Measurements from ENCODE around the gene GGN. TPM values are rescaled to one million over a fixed set of nuclear protein-coding genes. Genes with fewer than 3 reads are reported as not detected.

Gene GGN
- total and polyA plus RNA-seq, 2 of the 13 experiments (the other 11 are each of a cell fraction or from before 2014, with no cell fraction given), result not detected

GRCh38 chr19:38402967-38403674 is 15.3 kb upstream of the GGN start, which contains the start of gene FAM98C (continued):
- TF ChIP-seq FOXP4 (CRISPR knock-in tag; IDR thresholded peaks at IDR 0.05) (peak; percentile 69), FOXO1 (CRISPR knock-in tag; IDR thresholded peaks at IDR 0.05) (peak; percentile 58; the same call in 1 of the 2 replicates), KAT2B (IDR thresholded peaks at IDR 0.05; ENCODE audit: borderline replicate concordance, low read depth, low read length) (no peak), RFXAP (CRISPR knock-in tag; IDR thresholded peaks at IDR 0.05; ENCODE audit: borderline replicate concordance) (peak; percentile 74; the same call in 1 of the 2 replicates), IKZF1 (IDR thresholded peaks at IDR 0.05) (no peak), SNAPC4 (CRISPR knock-in tag; IDR thresholded peaks at IDR 0.05) (0 out of 2 replicates have a peak, but pooled peaks have one; percentile 57), TOPORS (CRISPR knock-in tag; IDR thresholded peaks at IDR 0.05) (0 out of 2 replicates have a peak, but pooled peaks have one; percentile 47), TGIF2 (CRISPR knock-in tag; IDR thresholded peaks at IDR 0.05) (0 out of 2 replicates have a peak, but pooled peaks have one; percentile 35), IKZF5 (CRISPR knock-in tag; IDR thresholded peaks at IDR 0.05) (peak; percentile 86), ZNF446 (CRISPR knock-in tag; IDR thresholded peaks at IDR 0.05) (no peak), MXD4 (CRISPR knock-in tag; IDR thresholded peaks at IDR 0.05) (peak; percentile 76; the same call in 1 of the 2 replicates), ZNF576 (CRISPR knock-in tag; IDR thresholded peaks at IDR 0.05) (no peak), ZNF33B (CRISPR knock-in tag; IDR thresholded peaks at IDR 0.05) (peak; percentile 75), ZNF558 (CRISPR knock-in tag; IDR thresholded peaks at IDR 0.05; ENCODE audit: borderline replicate concordance) (peak; percentile 94; the same call in 1 of the 2 replicates), ZNF564 (CRISPR knock-in tag; IDR thresholded peaks at IDR 0.05) (peak; percentile 86; the same call in 1 of the 2 replicates), HES4 (CRISPR knock-in tag; IDR thresholded peaks at IDR 0.05; ENCODE audit: borderline replicate concordance) (peak; percentile 73; the same call in 1 of the 2 replicates), ZNF788 (CRISPR knock-in tag; IDR thresholded peaks at IDR 0.05; ENCODE audit: borderline replicate concordance) (peak; percentile 81; the same call in 1 of the 2 replicates), SAP130 (CRISPR knock-in tag; IDR thresholded peaks at IDR 0.05; ENCODE audit: low read depth) (peak; percentile 80), MYNN (CRISPR knock-in tag; IDR thresholded peaks at IDR 0.05; ENCODE audit: low read depth) (peak; percentile 20; the same call in 1 of the 2 replicates), ZNF7 (CRISPR knock-in tag; IDR thresholded peaks at IDR 0.05) (no peak), DPF2 (CRISPR knock-in tag; IDR thresholded peaks at IDR 0.05; ENCODE audit: borderline replicate concordance, low read depth) (no peak), HIVEP1 (CRISPR knock-in tag; IDR thresholded peaks at IDR 0.05) (peak; percentile 63; the same call in 1 of the 2 replicates)
